Thoracic aorta (tissue), 2 donors: ENCODE data around the gene UIMC1. TPM values are rescaled to one million over a fixed set of nuclear protein-coding genes. Genes with fewer than 3 reads are reported as not detected.

Experiments
- ATAC-seq: fragments of 150-250 bp; one replicate; pipeline ENCODE4 v1.8.0; 2017; ENCODE audit warnings: low read depth; ENCODE audit not compliant: insufficient number of reproducible peaks, low FRiP score
- DNase-seq: peaks from one replicate; pipeline ENCODE4 v3.0.0-alpha.2; 2020; ENCODE audit warnings: low spot score
- H3K27ac ChIP-seq, 2 donors: fragments of 200-600 bp; sonication (generic); 1 replicate in 1 of 2; 2 replicates in 1 of 2; pipeline ENCODE4 v1.5.1; 2016; ENCODE audit warnings: mild to moderate bottlenecking in 2 of 2, moderate library complexity in 2 of 2
- H3K27me3 ChIP-seq: fragments of 200-600 bp; sonication (generic); replicated peaks from 2 replicates; pipeline ENCODE4 v1.6.0; 2016; ENCODE audit warnings: mild to moderate bottlenecking; ENCODE audit not compliant: insufficient read depth
- H3K36me3 ChIP-seq: fragments of 200-600 bp; sonication (generic); one replicate; pipeline ENCODE4 v1.5.1; 2016
- H3K4me1 ChIP-seq, 2 donors: fragments of 200-600 bp; sonication (generic); 1 replicate in 1 of 2; 2 replicates in 1 of 2; pipeline versions ENCODE4 v1.5.1 to v1.6.0; 2016; ENCODE audit warnings: low read depth in 2 of 2, mild to moderate bottlenecking in 1 of 2; ENCODE audit not compliant: control insufficient read depth in 1 of 2
- H3K4me3 ChIP-seq: fragments of 200-600 bp; sonication (generic); 2 replicates; pipeline ENCODE4 v1.5.1; 2016; ENCODE audit warnings: mild to moderate bottlenecking
- H3K9me3 ChIP-seq: fragments of 200-600 bp; sonication (generic); 2 replicates; pipeline ENCODE4 v1.5.1; 2016
- total RNA-seq, 2 donors: library from RNA; depleted of rRNA; stranded (reverse); fragments of >200 nt; gene quantifications; one replicate each; pipeline versions ENCODE4 v1.1.0 to v1.2.3, GENCODE V29; 2016
- TF ChIP-seq, protein P1 (sequence below): fragments of 200-600 bp; sonication (generic); IDR thresholded peaks from one replicate; pipeline ENCODE4 v1.5.1; 2019; ENCODE audit warnings: antibody characterized with exemption

UIMC1 gene
- total RNA-seq, 2 donors from 2014 or later = 27.3 to 40.9 TPM

- ATAC-seq = no peak
- no peak overlapping the region for H3K4me3 ChIP-seq
- no peaks in the 10 kb centered on the region for H3K9me3 ChIP-seq
- TF ChIP-seq, protein P1, sequence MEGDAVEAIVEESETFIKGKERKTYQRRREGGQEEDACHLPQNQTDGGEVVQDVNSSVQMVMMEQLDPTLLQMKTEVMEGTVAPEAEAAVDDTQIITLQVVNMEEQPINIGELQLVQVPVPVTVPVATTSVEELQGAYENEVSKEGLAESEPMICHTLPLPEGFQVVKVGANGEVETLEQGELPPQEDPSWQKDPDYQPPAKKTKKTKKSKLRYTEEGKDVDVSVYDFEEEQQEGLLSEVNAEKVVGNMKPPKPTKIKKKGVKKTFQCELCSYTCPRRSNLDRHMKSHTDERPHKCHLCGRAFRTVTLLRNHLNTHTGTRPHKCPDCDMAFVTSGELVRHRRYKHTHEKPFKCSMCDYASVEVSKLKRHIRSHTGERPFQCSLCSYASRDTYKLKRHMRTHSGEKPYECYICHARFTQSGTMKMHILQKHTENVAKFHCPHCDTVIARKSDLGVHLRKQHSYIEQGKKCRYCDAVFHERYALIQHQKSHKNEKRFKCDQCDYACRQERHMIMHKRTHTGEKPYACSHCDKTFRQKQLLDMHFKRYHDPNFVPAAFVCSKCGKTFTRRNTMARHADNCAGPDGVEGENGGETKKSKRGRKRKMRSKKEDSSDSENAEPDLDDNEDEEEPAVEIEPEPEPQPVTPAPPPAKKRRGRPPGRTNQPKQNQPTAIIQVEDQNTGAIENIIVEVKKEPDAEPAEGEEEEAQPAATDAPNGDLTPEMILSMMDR = no peak
- no peak overlapping the region for H3K27ac ChIP-seq
- H3K4me1 ChIP-seq = no peaks in the 10 kb centered on the region
- no peaks in the 10 kb centered on the region for H3K27me3 ChIP-seq
- no peak for DNase-seq
- peaks cover 17% of the 10 kb centered on the region for H3K36me3 ChIP-seq
These were observed 62.8 kb downstream of the UIMC1 start for GRCh38 chr5:176943816-176944215.

- Histone ChIP-seq H3K4me3 (no peak overlapping the region), H3K4me1 (no peaks in the 10 kb centered on the region), H3K36me3 (peaks cover 16% of the 10 kb centered on the region), H3K27ac (no peak overlapping the region), H3K27me3 (no peaks in the 10 kb centered on the region), H3K9me3 (no peaks in the 10 kb centered on the region)
- TF ChIP-seq, protein P1 = no peak
- no peak for DNase-seq
- ATAC-seq = no peak
These were observed 64.6 kb downstream of the UIMC1 start for GRCh38 chr5:176941951-176942350.

- TF ChIP-seq, protein P1 = no peak
- no peak for DNase-seq
- ATAC-seq = no peak
- no peak overlapping the region for H3K4me3 ChIP-seq
- peaks cover 0 to 9% of the 10 kb centered on the region in 2 donors for H3K4me1 ChIP-seq
- no peak overlapping the region for H3K27ac ChIP-seq
- no peaks in the 10 kb centered on the region for H3K27me3 ChIP-seq
- H3K9me3 ChIP-seq = no peaks in the 10 kb centered on the region
- peaks cover 13% of the 10 kb centered on the region for H3K36me3 ChIP-seq
These were observed 68.1 kb downstream of the UIMC1 start for GRCh38 chr5:176938472-176938871.

- Histone ChIP-seq H3K9me3 (no peaks in the 10 kb centered on the region), H3K27me3 (no peaks in the 10 kb centered on the region), H3K36me3 (peaks cover 14% of the 10 kb centered on the region), H3K27ac (no peak overlapping the region), H3K4me3 (no peak overlapping the region), H3K4me1 (peaks cover 0 to 9% of the 10 kb centered on the region in 2 donors)
- ATAC-seq (no peak), DNase-seq (no peak)
- TF ChIP-seq, protein P1 = no peak
These were observed 71.6 kb downstream of the UIMC1 start for GRCh38 chr5:176935017-176935416.

GRCh38 chr5:176934309-176934930 is 72.2 kb downstream of the UIMC1 start:
- H3K27ac ChIP-seq = no peak overlapping the region
- no peaks in the 10 kb centered on the region for H3K9me3 ChIP-seq
- peaks cover 0 to 9% of the 10 kb centered on the region in 2 donors for H3K4me1 ChIP-seq
- H3K4me3 ChIP-seq = no peak overlapping the region
- peaks cover 14% of the 10 kb centered on the region for H3K36me3 ChIP-seq
- TF ChIP-seq, protein P1 = no peak
- DNase-seq = no peak
- no peak for ATAC-seq
- H3K27me3 ChIP-seq = no peaks in the 10 kb centered on the region
